GM19328 (cell line): Measurements from ENCODE around the gene GBGT1.

Source experiments
- ATAC-seq: cut with Tn5 transposase; IDR thresholded peaks from one replicate; pipeline ENCODE4 v1.9.1; 2021; ENCODE audit warnings: mild to moderate bottlenecking, moderate library complexity; ENCODE audit not compliant: unreplicated experiment

The GBGT1 gene

DNA sequence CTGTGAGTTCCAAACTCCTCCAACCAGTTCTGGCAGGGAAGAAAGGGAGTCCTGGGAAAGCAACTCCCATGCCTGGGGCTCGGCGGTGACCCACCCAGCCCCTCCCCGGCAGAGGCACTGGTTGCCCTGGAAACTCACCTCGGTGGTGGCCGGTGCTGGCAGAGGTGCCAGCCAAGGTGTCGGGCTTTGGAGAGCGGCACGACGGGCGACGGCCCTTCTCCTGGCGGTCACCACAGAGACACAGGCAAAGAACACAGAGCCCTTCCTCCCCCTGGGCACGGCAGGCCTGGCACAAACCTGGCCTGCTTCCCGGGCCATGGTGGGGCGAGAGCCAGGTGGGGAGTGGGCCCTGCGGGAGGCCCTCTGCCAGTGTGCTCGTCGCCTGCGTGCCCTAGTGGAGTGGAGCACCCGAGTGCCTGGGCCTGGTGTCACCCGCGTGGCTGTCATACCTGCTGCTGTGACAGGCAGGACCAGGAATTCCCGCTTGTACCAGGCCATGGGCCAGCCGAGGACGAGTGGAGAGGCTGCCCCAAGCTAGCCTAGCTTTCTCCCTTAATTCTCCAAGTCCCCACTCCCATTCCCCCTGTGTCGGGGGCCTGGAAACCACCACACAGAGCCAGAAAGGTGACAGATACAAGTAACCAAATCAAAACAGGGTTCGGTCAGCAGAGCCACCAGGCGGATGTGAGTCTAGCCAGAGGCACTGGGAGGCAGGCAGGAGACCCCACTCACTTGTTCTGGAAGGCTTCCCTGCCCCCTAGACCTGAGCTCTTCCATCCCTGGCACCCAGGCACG lies 34.5 kb downstream of the GBGT1 start:
- no peak for ATAC-seq

DNA sequence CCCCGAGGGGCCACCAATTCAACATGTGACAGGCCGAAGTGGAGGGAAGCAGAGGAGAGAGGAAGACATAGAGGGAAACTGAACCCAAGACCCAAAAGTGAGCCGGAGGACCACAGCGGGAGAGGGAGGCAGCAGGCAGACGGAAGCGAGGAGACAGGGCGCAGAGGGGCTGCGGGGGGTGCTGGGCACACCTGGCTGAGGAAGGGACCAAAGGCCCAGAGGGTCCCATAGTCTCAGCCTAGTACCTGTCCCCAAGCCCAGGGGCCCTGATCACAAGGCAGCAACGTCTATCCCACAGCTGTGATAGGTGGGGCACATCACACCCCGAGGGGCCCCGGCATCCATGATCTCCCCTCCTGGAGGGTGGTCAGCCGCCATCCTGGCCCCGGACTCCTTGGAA lies 35.6 kb downstream of the GBGT1 start:
- no peak for ATAC-seq

DNA sequence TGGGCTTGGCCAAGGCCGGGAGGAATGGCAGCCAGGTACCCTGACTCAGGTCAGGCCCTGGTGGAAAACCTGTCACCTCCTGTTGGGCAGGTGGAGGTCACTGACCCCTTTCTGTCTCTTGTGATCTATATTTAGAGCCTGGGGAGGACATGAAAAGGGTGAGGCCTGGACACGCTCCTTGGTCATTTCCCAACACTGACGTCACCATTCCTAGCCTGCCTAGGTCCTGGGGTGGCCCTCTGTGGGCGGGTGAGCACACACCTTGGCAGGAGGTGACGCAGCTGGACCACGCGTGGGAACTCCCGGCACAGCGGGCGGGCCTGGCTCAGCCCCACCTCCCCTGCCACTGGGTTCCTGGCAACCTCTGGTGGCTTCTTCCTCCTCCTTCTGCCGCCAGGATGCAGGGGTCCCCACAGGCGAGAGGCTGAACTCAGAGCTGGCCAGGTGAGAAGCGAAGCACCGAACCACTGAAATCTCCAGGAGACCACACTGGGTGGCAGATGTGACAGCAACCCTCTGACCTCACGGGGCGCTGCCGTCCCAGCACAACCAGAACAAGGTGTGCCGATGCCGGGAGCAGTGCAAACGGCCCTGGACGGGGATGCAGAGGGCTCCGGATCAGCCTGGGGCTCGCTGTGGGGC lies 36.3 kb downstream of the GBGT1 start:
- ATAC-seq: no peak

DNA sequence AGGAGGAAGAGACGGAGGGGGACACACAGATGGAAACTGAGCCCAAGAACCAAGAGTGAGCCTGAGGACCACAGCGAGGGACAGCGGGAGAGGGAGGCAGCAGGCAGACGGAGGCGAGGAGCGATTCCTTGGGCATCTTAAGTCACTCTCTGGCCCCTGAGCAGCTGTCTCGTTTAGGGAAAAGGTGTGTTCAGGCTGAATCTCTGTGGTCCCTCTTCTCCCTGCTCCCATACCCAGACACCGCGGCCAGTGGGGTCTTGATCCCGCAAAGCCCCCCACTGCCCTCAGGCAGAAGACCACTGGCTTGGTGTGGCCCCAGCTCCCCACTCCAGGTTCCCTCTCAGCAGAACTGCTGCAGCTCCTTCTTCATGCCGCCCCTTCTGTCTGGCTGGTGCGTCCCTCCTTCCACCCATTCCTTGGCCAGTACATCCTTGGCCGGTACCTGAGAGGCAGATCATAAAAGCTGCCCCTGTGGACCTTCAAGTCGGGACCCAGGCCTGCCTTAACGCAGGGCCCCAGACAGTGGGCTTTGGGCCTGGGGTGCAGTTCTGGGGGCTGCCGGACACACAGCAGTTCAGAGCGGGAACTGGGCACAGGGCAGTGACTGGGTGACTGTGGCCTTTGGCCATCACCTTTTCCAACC lies 36.9 kb downstream of the GBGT1 start:
- ATAC-seq: no peak

DNA sequence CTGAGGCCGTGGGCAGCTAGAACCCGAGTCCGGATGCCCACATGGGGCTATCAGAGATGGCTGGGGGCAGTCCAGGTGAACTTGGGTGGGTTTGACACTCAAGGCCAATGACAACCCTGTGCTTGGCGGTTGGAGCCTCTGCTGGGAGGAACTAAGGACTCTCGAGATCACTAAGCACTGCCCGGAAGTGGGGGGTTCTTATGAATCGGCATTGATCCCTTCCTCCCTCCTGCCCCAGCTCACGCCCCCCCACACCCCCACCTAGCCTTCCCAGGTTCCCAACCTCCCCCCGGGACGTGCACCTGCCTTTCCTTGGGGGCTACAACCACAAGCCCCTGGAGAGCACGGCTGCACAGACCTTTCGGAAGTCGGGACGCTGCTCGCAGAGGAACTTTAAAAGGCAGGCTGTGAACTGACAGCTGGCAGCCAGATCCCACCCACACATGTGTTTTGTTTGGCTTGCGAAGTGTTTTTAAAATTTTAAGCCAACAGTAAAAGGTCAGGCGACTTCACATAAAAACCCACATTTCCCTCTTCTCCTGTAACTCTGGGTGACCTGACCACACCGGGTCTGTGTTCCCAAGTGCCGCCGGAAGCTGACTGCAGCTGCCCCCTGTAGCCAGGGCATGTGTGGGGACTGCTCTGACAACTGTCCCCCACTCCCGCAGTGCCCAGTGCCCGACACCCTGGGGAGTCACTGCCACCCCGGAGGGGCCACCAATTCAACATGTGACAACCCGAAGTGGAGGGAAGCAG lies 37.6 kb downstream of the GBGT1 start:
- no peak for ATAC-seq

DNA sequence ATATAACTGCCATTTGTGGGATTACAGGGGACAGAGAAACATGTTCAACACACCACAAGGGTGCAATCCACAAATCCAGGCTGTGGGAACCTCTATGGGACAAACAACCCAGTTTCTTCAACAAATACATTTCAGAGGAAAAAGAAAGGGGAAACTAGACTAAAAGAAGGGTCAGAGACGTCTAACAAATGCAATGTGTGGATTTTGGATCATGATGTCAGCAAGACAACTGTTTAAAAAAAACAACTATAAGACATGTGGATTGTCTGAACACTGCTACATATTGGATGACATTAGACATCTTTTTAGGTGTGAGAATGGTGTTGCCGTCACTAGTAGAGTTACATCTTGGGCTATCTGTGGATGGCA lies 38.8 kb downstream of the GBGT1 start:
- no peak for ATAC-seq

DNA sequence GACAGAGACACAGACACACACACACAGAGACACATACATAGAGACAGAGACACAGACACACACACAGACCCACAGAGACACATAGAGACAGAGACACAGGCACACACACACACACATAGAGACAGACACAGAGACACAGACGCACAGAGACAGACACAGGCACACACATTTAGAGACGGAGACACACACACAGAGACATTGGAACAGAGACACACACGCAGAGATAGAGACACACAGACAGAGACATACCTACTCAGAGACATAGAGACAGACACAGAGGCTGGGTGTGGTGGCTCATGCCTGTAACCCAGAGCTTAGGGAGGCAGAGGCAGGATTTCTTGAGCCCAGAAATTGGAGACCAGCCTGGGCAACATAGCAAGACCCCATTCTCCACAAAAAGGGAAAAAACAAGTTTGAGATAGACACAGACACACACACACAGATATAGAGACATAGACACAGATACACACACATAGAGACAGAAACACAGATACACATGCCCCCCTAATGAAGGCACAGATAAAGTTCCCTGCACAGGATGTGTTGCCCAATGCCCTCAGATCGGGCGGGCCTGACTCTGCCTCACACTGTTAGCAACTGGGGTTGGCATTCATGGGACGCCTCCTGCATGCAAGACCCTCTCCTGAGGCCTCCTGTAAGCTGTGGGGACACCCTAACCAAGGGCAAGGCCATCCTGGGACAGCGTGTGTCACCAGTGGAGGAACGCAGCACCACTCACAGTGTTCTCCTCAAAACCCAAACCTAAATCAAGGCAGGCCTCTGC lies 39.4 kb downstream of the GBGT1 start:
- ATAC-seq: no peak

DNA sequence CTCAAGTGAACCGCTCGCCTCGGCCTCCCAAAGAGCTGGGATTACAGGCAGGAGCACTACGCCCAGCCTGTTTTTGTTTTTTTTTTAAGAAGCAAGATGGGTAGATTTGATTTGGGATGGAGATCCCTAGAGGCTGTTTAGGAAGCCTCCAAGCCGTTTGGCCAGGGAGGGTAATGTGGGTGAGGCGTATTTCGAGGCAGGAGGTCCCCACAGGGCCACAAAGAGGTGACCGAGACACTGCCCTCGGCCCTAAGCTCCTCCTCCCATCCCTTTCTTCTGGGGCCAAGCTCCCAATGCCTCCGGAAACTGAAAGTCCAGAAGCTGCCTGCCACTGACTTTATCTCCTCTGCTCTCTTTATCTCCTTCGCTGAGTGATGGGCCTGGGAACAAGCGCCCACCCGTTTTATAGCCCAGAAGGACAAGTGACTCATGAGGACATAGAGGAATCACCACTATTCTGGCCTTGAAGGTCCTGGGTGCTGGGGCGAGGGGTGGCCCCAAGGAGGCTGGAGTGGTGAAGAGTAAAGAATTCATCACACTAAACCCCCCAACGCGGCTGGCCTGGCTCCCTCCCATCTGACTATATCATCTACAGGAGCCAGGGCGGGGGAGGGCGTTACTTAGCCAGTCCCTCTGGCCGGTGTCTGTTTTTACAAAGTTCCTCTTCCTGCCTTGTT lies 40.6 kb downstream of the GBGT1 start:
- no peak for ATAC-seq

DNA sequence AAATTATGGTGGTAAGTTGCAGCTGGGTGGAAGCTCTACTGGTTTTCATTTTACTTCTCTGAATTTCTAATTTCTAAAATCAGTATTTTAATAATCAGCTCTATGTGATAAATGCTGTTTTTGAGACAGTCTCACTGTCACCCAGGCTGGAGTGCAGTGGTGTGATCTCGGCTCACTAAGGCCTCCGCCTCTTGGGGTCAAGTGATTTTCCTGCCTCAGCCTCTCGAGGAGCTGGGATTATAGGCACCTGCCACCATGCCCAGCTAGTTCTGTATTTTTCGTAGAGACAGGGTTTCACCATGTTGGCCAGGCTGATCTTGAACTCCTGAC lies 41.1 kb downstream of the GBGT1 start:
- ATAC-seq: no peak

DNA sequence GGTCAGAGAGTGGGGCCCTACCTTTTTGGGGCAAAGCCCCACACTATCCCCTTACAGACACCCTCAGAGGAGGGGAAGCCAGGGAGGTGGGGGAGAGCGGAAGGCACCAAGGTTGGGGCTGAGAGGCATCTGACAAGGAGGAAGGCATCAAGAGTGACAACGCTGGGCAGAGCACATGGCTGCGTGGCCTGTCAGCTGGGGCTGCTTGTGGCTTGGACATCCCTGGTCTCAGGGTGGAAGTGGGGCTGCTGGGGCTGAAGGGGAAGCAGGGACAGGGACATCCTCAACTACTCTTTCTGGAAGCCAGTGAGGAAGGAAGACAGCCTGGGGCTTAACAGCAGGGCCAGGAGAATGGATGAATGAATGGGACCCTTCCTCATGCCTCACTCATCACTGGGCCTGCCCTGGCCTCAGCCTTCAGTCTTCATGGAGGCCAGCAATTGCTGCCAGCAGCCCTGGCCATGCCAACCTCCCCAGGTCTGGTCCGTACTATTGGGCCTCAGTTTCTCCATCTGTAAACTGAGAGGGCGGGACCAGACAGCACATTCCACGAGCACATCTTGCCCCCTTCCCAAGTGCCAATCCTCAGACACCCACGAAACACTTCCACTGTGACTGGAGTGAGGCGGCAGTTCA lies 41.7 kb downstream of the GBGT1 start:
- no peak for ATAC-seq

DNA sequence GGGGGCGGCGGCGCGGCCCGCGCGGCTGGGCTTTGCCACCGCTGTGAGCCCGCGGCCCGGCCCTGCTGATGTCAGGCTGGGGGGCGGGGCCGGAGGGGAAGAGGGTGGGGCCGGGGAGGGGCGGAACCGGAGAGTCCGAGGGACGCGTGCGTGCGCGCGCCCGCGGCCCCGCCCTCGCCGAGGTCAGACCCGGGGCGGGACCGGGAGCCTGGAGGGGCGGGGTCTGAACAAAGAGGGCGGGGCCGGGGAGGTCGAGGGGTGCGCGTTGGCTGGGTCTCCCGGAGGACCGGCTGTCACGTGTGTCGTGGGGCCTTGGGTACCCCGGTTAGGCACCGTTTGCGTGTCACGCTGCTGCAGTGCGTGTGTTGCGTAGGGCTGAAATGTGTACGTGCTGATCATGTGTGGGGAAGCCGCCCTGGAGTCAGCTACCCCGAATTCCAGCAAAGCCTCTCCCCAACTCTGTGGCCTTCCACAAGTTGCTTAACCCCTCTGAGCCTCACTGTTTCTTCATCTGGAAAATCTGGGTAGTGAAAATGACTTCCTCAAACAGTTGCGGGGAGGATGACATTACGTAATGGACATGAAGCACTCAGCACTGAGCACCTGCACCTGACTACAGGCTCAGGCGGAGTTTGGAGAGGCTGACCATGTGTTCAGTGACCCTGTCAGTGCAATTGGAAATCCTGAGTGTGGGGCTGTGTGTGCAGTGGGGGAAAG lies 42.4 kb downstream of the GBGT1 start, which contains the start of gene RALGDS:
RALGDS (minus strand) TSS at position 43 of the 717 bp plus-strand sequence. CDS start 86 bp downstream, outside the sequence.
- peak; percentile 57 for ATAC-seq

DNA sequence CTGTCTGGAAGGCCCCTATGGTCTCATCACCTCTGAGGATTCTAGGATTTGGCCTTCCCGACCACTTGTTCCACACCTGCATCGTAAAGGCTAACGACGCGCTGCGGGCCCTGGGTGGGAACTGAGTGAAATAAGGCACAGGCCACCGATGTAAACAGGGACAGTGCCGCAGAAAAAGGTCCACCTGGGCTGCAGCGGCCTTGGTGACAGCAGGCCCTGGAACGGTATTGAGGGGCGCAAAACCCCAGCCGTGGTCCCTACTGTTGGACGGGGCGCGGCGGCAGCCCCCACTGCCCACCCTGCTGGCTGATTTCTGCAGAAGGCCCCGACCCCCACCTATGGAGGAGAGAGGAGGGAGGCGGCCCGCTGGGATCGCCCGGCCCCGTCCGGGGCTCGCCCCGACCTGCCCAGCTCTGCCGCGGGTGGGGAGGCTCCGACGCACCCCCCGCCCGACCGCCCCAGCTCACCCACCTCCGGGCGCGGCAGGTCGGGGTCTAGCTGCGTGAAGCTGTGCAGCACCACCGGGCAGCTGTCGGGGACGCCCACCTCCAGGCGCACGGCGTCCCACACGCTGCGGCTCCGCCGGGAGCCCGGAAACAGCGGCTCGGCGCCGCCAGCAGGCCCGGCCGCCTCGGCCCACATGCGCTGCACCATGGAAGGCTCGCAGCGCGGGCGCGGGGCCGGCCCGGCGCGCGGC lies 43.1 kb downstream of the GBGT1 start:
- peak; percentile 7 for ATAC-seq

DNA sequence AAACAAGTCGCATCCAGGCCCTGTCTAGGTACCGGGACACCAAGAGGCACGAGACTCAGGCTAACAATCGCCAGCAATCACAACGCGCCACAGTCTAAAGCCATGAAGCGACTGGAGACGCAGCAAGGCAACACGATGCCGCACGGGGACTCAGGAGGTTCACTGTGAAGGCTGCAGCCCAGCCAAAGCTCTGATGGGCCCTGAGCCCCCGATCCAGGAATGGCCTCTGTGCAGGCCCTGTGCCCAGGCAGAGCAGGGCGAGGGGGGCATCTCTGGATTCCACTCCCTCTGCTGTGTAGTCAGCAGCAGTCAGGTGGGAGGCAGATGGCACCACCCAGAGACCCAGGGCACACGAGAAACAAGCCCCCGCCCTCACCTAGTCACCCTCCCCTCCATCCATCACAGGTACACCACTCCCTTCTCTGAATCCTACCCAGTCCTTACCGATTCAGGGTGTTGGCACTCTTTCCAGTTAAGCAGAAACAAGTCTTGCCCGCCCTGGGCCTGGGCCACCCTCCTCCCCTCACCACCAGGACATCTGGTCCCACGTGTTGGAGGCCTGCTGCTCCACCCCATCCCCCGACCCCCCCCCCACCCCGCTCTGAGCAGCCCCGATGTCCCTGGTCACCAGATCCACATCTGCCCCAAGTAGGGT lies 43.7 kb downstream of the GBGT1 start:
- ATAC-seq: no peak

DNA sequence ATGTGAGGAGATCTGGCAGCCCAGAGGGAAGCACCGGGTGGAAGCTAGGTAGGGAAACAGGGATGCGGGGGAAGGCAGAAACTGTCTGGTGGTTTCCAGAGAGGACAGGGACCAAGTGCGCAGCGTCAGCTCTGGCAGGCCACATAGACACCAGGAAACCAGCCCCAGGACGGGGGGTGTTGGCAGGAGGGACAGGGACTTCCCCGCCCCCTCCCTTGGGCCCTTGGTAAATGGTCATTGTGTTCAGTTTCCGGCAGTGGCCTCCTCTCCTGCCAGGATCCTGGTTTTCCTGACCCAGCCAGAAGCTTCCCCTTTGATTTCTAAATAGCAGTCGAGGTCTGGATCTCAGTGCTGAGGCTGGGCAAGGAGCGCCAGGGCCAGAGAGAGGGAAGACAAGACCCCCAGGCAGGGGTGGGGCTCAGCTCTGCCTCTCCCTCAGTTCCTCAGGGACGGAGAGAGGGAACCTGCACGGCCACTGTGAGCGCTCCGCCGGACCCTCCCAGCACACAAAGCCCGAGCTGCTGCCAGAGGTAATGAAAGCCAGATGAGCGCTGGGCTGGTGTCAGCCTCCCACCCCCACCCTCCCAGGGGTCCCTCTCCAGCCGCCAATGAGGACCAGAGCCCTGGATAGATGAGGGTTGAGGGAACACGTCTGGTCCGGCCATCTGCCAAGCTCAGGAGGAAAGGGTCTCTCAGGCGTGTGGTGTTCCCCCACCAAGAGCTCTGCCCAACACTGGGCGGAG lies 44.4 kb downstream of the GBGT1 start:
- no peak for ATAC-seq

DNA sequence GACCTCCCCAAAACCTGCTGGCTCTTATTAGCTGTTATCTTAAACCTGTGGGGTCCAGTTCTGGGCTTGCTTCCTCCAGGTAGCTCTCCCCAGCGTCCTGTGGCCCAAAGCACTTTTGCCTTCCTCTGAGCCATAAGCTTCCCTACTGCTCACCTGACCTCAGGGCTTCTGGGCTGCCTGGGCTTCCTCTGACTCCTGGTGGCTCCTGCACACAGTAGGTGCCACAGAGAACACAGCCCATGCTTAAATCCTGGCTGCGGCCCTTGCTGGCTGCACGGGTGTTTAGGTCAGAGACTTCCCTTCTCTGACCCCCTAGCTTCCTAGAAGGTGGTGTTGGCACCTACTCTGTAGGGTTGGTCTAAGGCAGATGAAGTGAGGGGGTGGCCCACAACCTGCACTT lies 45.1 kb downstream of the GBGT1 start:
- no peak for ATAC-seq

DNA sequence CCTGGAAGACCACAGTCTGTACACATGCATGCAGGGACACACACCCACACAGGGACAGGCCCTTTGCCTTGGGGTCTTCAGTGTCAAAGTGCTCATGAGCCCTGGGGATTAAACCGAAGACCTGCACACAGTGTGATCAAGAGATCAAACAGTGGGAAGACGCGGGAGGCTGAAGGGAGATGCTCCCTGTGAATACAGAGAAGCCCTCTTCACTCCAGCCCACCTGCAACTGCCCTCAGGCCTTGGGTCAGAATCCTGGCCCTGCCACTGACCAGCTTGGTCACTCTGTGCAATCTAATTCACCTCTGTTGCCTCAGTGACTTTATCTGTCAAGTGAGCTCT lies 45.6 kb downstream of the GBGT1 start:
- no peak for ATAC-seq
